Measurements from ENCODE around the gene HMOX1.

GRCh38 chr22:35341090-35341874 is 39.6 kb upstream of the HMOX1 start:
- no peak for TF ChIP-seq CTCF (IDR thresholded peaks at IDR 0.05; ENCODE audit: extremely low read depth in 1 of 2, insufficient read depth in 1 of 2, low read depth in 1 of 2, low read length in 2 of 2)
- TF ChIP-seq POLR2A (IDR thresholded peaks at IDR 0.05; ENCODE audit: low read depth, low read length) = no peak
- TF ChIP-seq POLR2AphosphoS5 (IDR thresholded peaks at IDR 0.05; ENCODE audit: insufficient read depth, low read depth, low read length) = no peak
- TF ChIP-seq EZH2 (IDR thresholded peaks at IDR 0.05; ENCODE audit: borderline replicate concordance, low read depth, low read length, severe bottlenecking) = no peak
- TF ChIP-seq, protein P1, sequence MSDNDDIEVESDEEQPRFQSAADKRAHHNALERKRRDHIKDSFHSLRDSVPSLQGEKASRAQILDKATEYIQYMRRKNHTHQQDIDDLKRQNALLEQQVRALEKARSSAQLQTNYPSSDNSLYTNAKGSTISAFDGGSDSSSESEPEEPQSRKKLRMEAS (IDR thresholded peaks at IDR 0.05; ENCODE audit: insufficient read depth, insufficient read length) = no peak

Measured in endothelial cell of umbilical vein (primary cell).